H9 (cell line): Measurements from ENCODE around the gene SMCHD1. TPM values are rescaled to one million over a fixed set of nuclear protein-coding genes. Genes with fewer than 3 reads are reported as not detected.
A peak's percentile ranks its signal among the peaks of the same experiment; 100 is the strongest.

Experiments used
- DNase-seq: peaks from one replicate; pipeline ENCODE4 v3.0.0-alpha.2; 2017
- H2AFZ ChIP-seq: one replicate; pipeline ENCODE4 v1.6.1; 2013; ENCODE audit warnings: mild to moderate bottlenecking, low read length, control low read depth, moderate library complexity
- H2AK5ac ChIP-seq: 2 replicates; pipeline ENCODE4 v1.6.1; 2013; ENCODE audit warnings: low read length, control low read depth, mixed read lengths; ENCODE audit not compliant: insufficient read length
- H2BK120ac ChIP-seq: one replicate; pipeline ENCODE4 v1.6.1; 2013; ENCODE audit warnings: low read depth, mild to moderate bottlenecking, low read length, control low read depth, inconsistent platforms; ENCODE audit not compliant: poor library complexity, severe bottlenecking
- H2BK12ac ChIP-seq: 2 replicates; pipeline ENCODE4 v1.6.1; 2013; ENCODE audit warnings: low read length, control low read depth, mixed read lengths, low read depth; ENCODE audit not compliant: insufficient read length
- H2BK15ac ChIP-seq: 2 replicates; pipeline ENCODE4 v1.6.1; 2013; ENCODE audit warnings: low read depth, low read length, control low read depth
- H2BK20ac ChIP-seq: one replicate; pipeline ENCODE4 v1.6.1; 2013; ENCODE audit warnings: low read depth, mild to moderate bottlenecking, low read length, control low read depth, inconsistent platforms; ENCODE audit not compliant: poor library complexity, severe bottlenecking
- H2BK5ac ChIP-seq: 2 replicates; pipeline ENCODE4 v1.6.1; 2013; ENCODE audit warnings: low read length, control low read depth, mixed read lengths; ENCODE audit not compliant: insufficient read length
- H3K14ac ChIP-seq: 2 replicates; pipeline ENCODE4 v1.6.1; 2013; ENCODE audit warnings: low read length, control low read depth; ENCODE audit not compliant: insufficient read depth
- H3K18ac ChIP-seq: 2 replicates; pipeline ENCODE4 v1.6.1; 2013; ENCODE audit warnings: low read depth, mild to moderate bottlenecking, mixed read lengths, low read length, control low read depth; ENCODE audit not compliant: insufficient read length
- H3K23ac ChIP-seq: 2 replicates; pipeline ENCODE4 v1.6.1; 2013; ENCODE audit warnings: low read length, control low read depth, mixed read lengths, low read depth; ENCODE audit not compliant: insufficient read length
- H3K23me2 ChIP-seq: 2 replicates; pipeline ENCODE4 v1.6.1; 2013; ENCODE audit warnings: low read depth, mild to moderate bottlenecking, mixed read lengths, low read length, control low read depth; ENCODE audit not compliant: insufficient read length, poor library complexity, severe bottlenecking
- H3K27ac ChIP-seq: 2 replicates; pipeline ENCODE4 v1.5.1; 2013; ENCODE audit warnings: low read length, control low read depth, mixed read lengths, low read depth; ENCODE audit not compliant: insufficient read length
- H3K27me3 ChIP-seq: 2 replicates; pipeline ENCODE4 v1.6.1; 2013; ENCODE audit warnings: low read length, control low read depth, inconsistent platforms; ENCODE audit not compliant: insufficient read depth
- H3K4ac ChIP-seq: 2 replicates; pipeline ENCODE4 v1.6.1; 2013; ENCODE audit warnings: low read depth, mild to moderate bottlenecking, control low read depth, inconsistent platforms, low read length, moderate library complexity
- H3K4me1 ChIP-seq: 2 replicates; pipeline ENCODE4 v1.6.1; 2013; ENCODE audit warnings: low read length, control low read depth, inconsistent platforms; ENCODE audit not compliant: insufficient read depth
- H3K4me2 ChIP-seq: 2 replicates; pipeline ENCODE4 v1.6.1; 2013; ENCODE audit warnings: low read length, control low read depth, mixed read lengths; ENCODE audit not compliant: insufficient read length, insufficient read depth
- H3K56ac ChIP-seq: 2 replicates; pipeline ENCODE4 v1.6.1; 2013; ENCODE audit warnings: low read depth, mild to moderate bottlenecking, mixed read lengths, low read length, control low read depth; ENCODE audit not compliant: insufficient read length
- H3K79me1 ChIP-seq: 2 replicates; pipeline ENCODE4 v1.6.1; 2013; ENCODE audit warnings: low read depth, mild to moderate bottlenecking, moderate library complexity, low read length, control low read depth, inconsistent platforms; ENCODE audit not compliant: insufficient read depth, poor library complexity, severe bottlenecking
- H3K79me2 ChIP-seq: 2 replicates; pipeline ENCODE4 v1.6.1; 2013; ENCODE audit warnings: low read length, control low read depth, inconsistent platforms; ENCODE audit not compliant: insufficient read depth
- H3K9ac ChIP-seq: 2 replicates; pipeline ENCODE4 v1.6.1; 2013; ENCODE audit warnings: low read length, control low read depth, mixed read lengths; ENCODE audit not compliant: insufficient read length; ENCODE audit errors: extremely low read depth
- H3K9me3 ChIP-seq: one replicate; pipeline ENCODE4 v1.6.1; 2013; ENCODE audit warnings: low read depth, low read length, inconsistent platforms; ENCODE audit not compliant: control insufficient read depth
- H3T11ph ChIP-seq: one replicate; pipeline ENCODE4 v1.6.1; 2013; ENCODE audit warnings: mild to moderate bottlenecking, low read length, control low read depth, inconsistent platforms
- H4K20me1 ChIP-seq: one replicate; pipeline ENCODE4 v1.6.1; 2013; ENCODE audit not compliant: control insufficient read depth, insufficient read length, insufficient read depth
- H4K5ac ChIP-seq: 2 replicates; pipeline ENCODE4 v1.6.1; 2013; ENCODE audit warnings: low read depth, mild to moderate bottlenecking, mixed read lengths, low read length, control low read depth; ENCODE audit not compliant: insufficient read length
- H4K8ac ChIP-seq: replicated peaks from 2 replicates; pipeline ENCODE4 v1.6.1; 2013; ENCODE audit warnings: low read length, control low read depth, mixed read lengths, low read depth; ENCODE audit not compliant: insufficient read length
- H4K91ac ChIP-seq: 2 replicates; pipeline ENCODE4 v1.6.1; 2013; ENCODE audit warnings: low read depth, mild to moderate bottlenecking, moderate library complexity, mixed read lengths, low read length, control low read depth; ENCODE audit not compliant: insufficient read length
- H3K27ac Mint-ChIP-seq, 3 experiments: 2 replicates in 2 of 3; 3 replicates in 1 of 3; pipeline ENCODE4 v1.8.0; 2020 to 2021; ENCODE audit warnings: mixed read lengths in 3 of 3, mild to moderate bottlenecking in 1 of 3, moderate library complexity in 1 of 3
- H3K27me3 Mint-ChIP-seq: 2 replicates; pipeline ENCODE4 v1.8.0; 2021; ENCODE audit warnings: low read depth, mild to moderate bottlenecking, moderate library complexity, mixed read lengths
- H3K36me3 Mint-ChIP-seq, 3 experiments: 2 replicates in 2 of 3; 3 replicates in 1 of 3; pipeline ENCODE4 v1.8.0; 2020 to 2021; ENCODE audit warnings: low read depth in 3 of 3, mixed read lengths in 3 of 3; ENCODE audit not compliant: insufficient read depth in 1 of 3
- H3K4me1 Mint-ChIP-seq, 2 experiments: 2 replicates each; pipeline ENCODE4 v1.8.0; 2020; ENCODE audit warnings: mixed read lengths in 2 of 2
- H3K4me3 Mint-ChIP-seq, 2 experiments: 2 replicates in 1 of 2; 3 replicates in 1 of 2; pipeline ENCODE4 v1.8.0; 2020 to 2021; ENCODE audit warnings: mild to moderate bottlenecking in 2 of 2, mixed read lengths in 2 of 2, moderate library complexity in 1 of 2
- H3K9me3 Mint-ChIP-seq, 2 experiments: 2 replicates in 1 of 2; 3 replicates in 1 of 2; pipeline ENCODE4 v1.8.0; 2020; ENCODE audit warnings: mild to moderate bottlenecking in 2 of 2, mixed read lengths in 2 of 2, moderate library complexity in 1 of 2
- CTCF ChIP-seq: fragments of 200-600 bp; sonication (generic); conservative IDR thresholded peaks from 3 replicates; pipeline ENCODE4 v1.8.0; 2021; ENCODE audit warnings: antibody characterized with exemption, mild to moderate bottlenecking
- WGBS: extraction: QIAGEN DNeasy Blood & Tissue Kit; methylation state at CpG from one replicate; pipeline ENCODE4 v1.1.7; 2013; ENCODE audit warnings: missing lambda C conversion rate, low lambda C conversion rate, mixed read lengths; ENCODE audit not compliant: insufficient read length; ENCODE audit errors: extremely low coverage; 5-methylcytosine and 5-hydroxymethylcytosine counted together
- total RNA-seq: library from RNA; stranded (reverse); gene quantifications from 2 replicates; pipeline ENCODE4 v1.2.1, GENCODE V29; 2021

SMCHD1 gene
- total RNA-seq, 1 experiment from 2014 or later: 53.5 TPM

GRCh38 chr18:2662990-2663389, 7.5 kb downstream of the SMCHD1 start:
- no peak overlapping the region for H4K8ac ChIP-seq
- H3K79me2 ChIP-seq: peaks cover 8% of the 10 kb centered on the region; the same call in 1 of the 2 replicates
- no peaks in the 10 kb centered on the region for H3K23me2 ChIP-seq
- no peak overlapping the region for H2BK120ac ChIP-seq
- H3K4me1 ChIP-seq: no peaks in the 10 kb centered on the region
- H3K27me3 ChIP-seq: no peaks in the 10 kb centered on the region
- H3K23ac ChIP-seq: no peak overlapping the region
- H3K9me3 ChIP-seq: no peaks in the 10 kb centered on the region
- no peak for TF ChIP-seq CTCF
- H2BK15ac ChIP-seq: no peak overlapping the region
- H2BK20ac ChIP-seq: no peak overlapping the region
- no peaks in the 10 kb centered on the region for H3K79me1 ChIP-seq
- H2BK5ac ChIP-seq: no peak overlapping the region
- H2AK5ac ChIP-seq: no peak overlapping the region
- H3K56ac ChIP-seq: no peak overlapping the region
- no peak overlapping the region for H2BK12ac ChIP-seq
- no peak overlapping the region for H3K4me2 ChIP-seq
- H3K4me3 Mint-ChIP-seq: no peak overlapping the region
- peaks cover 8 to 30% (median 18%) of the 10 kb centered on the region in 3 experiments; a peak in 6 of 7 replicates for H3K36me3 Mint-ChIP-seq
- H4K91ac ChIP-seq: no peak overlapping the region
- H3K27me3 Mint-ChIP-seq: no peaks in the 10 kb centered on the region
- no CpG with 5 or more reads among the region's 5 CpGs for WGBS
- H3K27ac ChIP-seq: no peak overlapping the region
- no peaks in the 10 kb centered on the region for H4K20me1 ChIP-seq
- no peak overlapping the region for H3T11ph ChIP-seq
- H3K14ac ChIP-seq: no peak overlapping the region
- H3K9me3 Mint-ChIP-seq: peaks cover 0 to 3% of the 10 kb centered on the region in 2 experiments; a peak in 1 of 5 replicates
- H3K18ac ChIP-seq: no peak overlapping the region
- H3K27ac Mint-ChIP-seq: peak overlapping the region in 1 of 3 experiments; percentile 62; a peak in 2 of 7 replicates
- no peak for DNase-seq
- no peak overlapping the region for H2AFZ ChIP-seq
- peaks cover 2 to 3% of the 10 kb centered on the region in 2 experiments; a peak in 3 of 4 replicates for H3K4me1 Mint-ChIP-seq
- no peak overlapping the region for H4K5ac ChIP-seq
- no peak overlapping the region for H3K4ac ChIP-seq
- H3K9ac ChIP-seq: no peak overlapping the region
